H9 (cell line): ENCODE measurements around the gene PCDH9. TPM values are rescaled to one million over a fixed set of nuclear protein-coding genes. Genes with fewer than 3 reads are reported as not detected.

Experiments
- DNase-seq: peaks from one replicate; pipeline ENCODE4 v3.0.0-alpha.2; 2017
- H2AFZ ChIP-seq: one replicate; pipeline ENCODE4 v1.6.1; 2013; ENCODE audit warnings: mild to moderate bottlenecking, low read length, control low read depth, moderate library complexity
- H2AK5ac ChIP-seq: 2 replicates; pipeline ENCODE4 v1.6.1; 2013; ENCODE audit warnings: low read length, control low read depth, mixed read lengths; ENCODE audit not compliant: insufficient read length
- H2BK120ac ChIP-seq: one replicate; pipeline ENCODE4 v1.6.1; 2013; ENCODE audit warnings: low read depth, mild to moderate bottlenecking, low read length, control low read depth, inconsistent platforms; ENCODE audit not compliant: poor library complexity, severe bottlenecking
- H2BK12ac ChIP-seq: 2 replicates; pipeline ENCODE4 v1.6.1; 2013; ENCODE audit warnings: low read length, control low read depth, mixed read lengths, low read depth; ENCODE audit not compliant: insufficient read length
- H2BK15ac ChIP-seq: 2 replicates; pipeline ENCODE4 v1.6.1; 2013; ENCODE audit warnings: low read depth, low read length, control low read depth
- H2BK20ac ChIP-seq: one replicate; pipeline ENCODE4 v1.6.1; 2013; ENCODE audit warnings: low read depth, mild to moderate bottlenecking, low read length, control low read depth, inconsistent platforms; ENCODE audit not compliant: poor library complexity, severe bottlenecking
- H2BK5ac ChIP-seq: 2 replicates; pipeline ENCODE4 v1.6.1; 2013; ENCODE audit warnings: low read length, control low read depth, mixed read lengths; ENCODE audit not compliant: insufficient read length
- H3K14ac ChIP-seq: 2 replicates; pipeline ENCODE4 v1.6.1; 2013; ENCODE audit warnings: low read length, control low read depth; ENCODE audit not compliant: insufficient read depth
- H3K18ac ChIP-seq: 2 replicates; pipeline ENCODE4 v1.6.1; 2013; ENCODE audit warnings: low read depth, mild to moderate bottlenecking, mixed read lengths, low read length, control low read depth; ENCODE audit not compliant: insufficient read length
- H3K23ac ChIP-seq: 2 replicates; pipeline ENCODE4 v1.6.1; 2013; ENCODE audit warnings: low read length, control low read depth, mixed read lengths, low read depth; ENCODE audit not compliant: insufficient read length
- H3K23me2 ChIP-seq: 2 replicates; pipeline ENCODE4 v1.6.1; 2013; ENCODE audit warnings: low read depth, mild to moderate bottlenecking, mixed read lengths, low read length, control low read depth; ENCODE audit not compliant: insufficient read length, poor library complexity, severe bottlenecking
- H3K27ac ChIP-seq: 2 replicates; pipeline ENCODE4 v1.5.1; 2013; ENCODE audit warnings: low read length, control low read depth, mixed read lengths, low read depth; ENCODE audit not compliant: insufficient read length
- H3K27me3 ChIP-seq: 2 replicates; pipeline ENCODE4 v1.6.1; 2013; ENCODE audit warnings: low read length, control low read depth, inconsistent platforms; ENCODE audit not compliant: insufficient read depth
- H3K4ac ChIP-seq: 2 replicates; pipeline ENCODE4 v1.6.1; 2013; ENCODE audit warnings: low read depth, mild to moderate bottlenecking, control low read depth, inconsistent platforms, low read length, moderate library complexity
- H3K4me1 ChIP-seq: 2 replicates; pipeline ENCODE4 v1.6.1; 2013; ENCODE audit warnings: low read length, control low read depth, inconsistent platforms; ENCODE audit not compliant: insufficient read depth
- H3K4me2 ChIP-seq: 2 replicates; pipeline ENCODE4 v1.6.1; 2013; ENCODE audit warnings: low read length, control low read depth, mixed read lengths; ENCODE audit not compliant: insufficient read length, insufficient read depth
- H3K56ac ChIP-seq: 2 replicates; pipeline ENCODE4 v1.6.1; 2013; ENCODE audit warnings: low read depth, mild to moderate bottlenecking, mixed read lengths, low read length, control low read depth; ENCODE audit not compliant: insufficient read length
- H3K79me1 ChIP-seq: 2 replicates; pipeline ENCODE4 v1.6.1; 2013; ENCODE audit warnings: low read depth, mild to moderate bottlenecking, moderate library complexity, low read length, control low read depth, inconsistent platforms; ENCODE audit not compliant: insufficient read depth, poor library complexity, severe bottlenecking
- H3K79me2 ChIP-seq: 2 replicates; pipeline ENCODE4 v1.6.1; 2013; ENCODE audit warnings: low read length, control low read depth, inconsistent platforms; ENCODE audit not compliant: insufficient read depth
- H3K9ac ChIP-seq: 2 replicates; pipeline ENCODE4 v1.6.1; 2013; ENCODE audit warnings: low read length, control low read depth, mixed read lengths; ENCODE audit not compliant: insufficient read length; ENCODE audit errors: extremely low read depth
- H3K9me3 ChIP-seq: one replicate; pipeline ENCODE4 v1.6.1; 2013; ENCODE audit warnings: low read depth, low read length, inconsistent platforms; ENCODE audit not compliant: control insufficient read depth
- H3T11ph ChIP-seq: one replicate; pipeline ENCODE4 v1.6.1; 2013; ENCODE audit warnings: mild to moderate bottlenecking, low read length, control low read depth, inconsistent platforms
- H4K20me1 ChIP-seq: one replicate; pipeline ENCODE4 v1.6.1; 2013; ENCODE audit not compliant: control insufficient read depth, insufficient read length, insufficient read depth
- H4K5ac ChIP-seq: 2 replicates; pipeline ENCODE4 v1.6.1; 2013; ENCODE audit warnings: low read depth, mild to moderate bottlenecking, mixed read lengths, low read length, control low read depth; ENCODE audit not compliant: insufficient read length
- H4K8ac ChIP-seq: replicated peaks from 2 replicates; pipeline ENCODE4 v1.6.1; 2013; ENCODE audit warnings: low read length, control low read depth, mixed read lengths, low read depth; ENCODE audit not compliant: insufficient read length
- H4K91ac ChIP-seq: 2 replicates; pipeline ENCODE4 v1.6.1; 2013; ENCODE audit warnings: low read depth, mild to moderate bottlenecking, moderate library complexity, mixed read lengths, low read length, control low read depth; ENCODE audit not compliant: insufficient read length
- H3K27ac Mint-ChIP-seq, 3 experiments: 2 replicates in 2 of 3; 3 replicates in 1 of 3; pipeline ENCODE4 v1.8.0; 2020 to 2021; ENCODE audit warnings: mixed read lengths in 3 of 3, mild to moderate bottlenecking in 1 of 3, moderate library complexity in 1 of 3
- H3K27me3 Mint-ChIP-seq: 2 replicates; pipeline ENCODE4 v1.8.0; 2021; ENCODE audit warnings: low read depth, mild to moderate bottlenecking, moderate library complexity, mixed read lengths
- H3K36me3 Mint-ChIP-seq, 3 experiments: 2 replicates in 2 of 3; 3 replicates in 1 of 3; pipeline ENCODE4 v1.8.0; 2020 to 2021; ENCODE audit warnings: low read depth in 3 of 3, mixed read lengths in 3 of 3; ENCODE audit not compliant: insufficient read depth in 1 of 3
- H3K4me1 Mint-ChIP-seq, 2 experiments: 2 replicates each; pipeline ENCODE4 v1.8.0; 2020; ENCODE audit warnings: mixed read lengths in 2 of 2
- H3K4me3 Mint-ChIP-seq, 2 experiments: 2 replicates in 1 of 2; 3 replicates in 1 of 2; pipeline ENCODE4 v1.8.0; 2020 to 2021; ENCODE audit warnings: mild to moderate bottlenecking in 2 of 2, mixed read lengths in 2 of 2, moderate library complexity in 1 of 2
- H3K9me3 Mint-ChIP-seq, 2 experiments: 2 replicates in 1 of 2; 3 replicates in 1 of 2; pipeline ENCODE4 v1.8.0; 2020; ENCODE audit warnings: mild to moderate bottlenecking in 2 of 2, mixed read lengths in 2 of 2, moderate library complexity in 1 of 2
- WGBS: extraction: QIAGEN DNeasy Blood & Tissue Kit; methylation state at CpG from one replicate; pipeline ENCODE4 v1.1.7; 2013; ENCODE audit warnings: missing lambda C conversion rate, low lambda C conversion rate, mixed read lengths; ENCODE audit not compliant: insufficient read length; ENCODE audit errors: extremely low coverage; 5-methylcytosine and 5-hydroxymethylcytosine counted together
- total RNA-seq: library from RNA; stranded (reverse); gene quantifications from 2 replicates; pipeline ENCODE4 v1.2.1, GENCODE V29; 2021
- TF ChIP-seq, protein P1 (sequence below): fragments of 200-600 bp; sonication (generic); conservative IDR thresholded peaks from 3 replicates; pipeline ENCODE4 v1.8.0; 2021; ENCODE audit warnings: antibody characterized with exemption, mild to moderate bottlenecking

PCDH9 gene
- total RNA-seq, 1 experiment from 2014 or later, result 0.11 TPM

DNA sequence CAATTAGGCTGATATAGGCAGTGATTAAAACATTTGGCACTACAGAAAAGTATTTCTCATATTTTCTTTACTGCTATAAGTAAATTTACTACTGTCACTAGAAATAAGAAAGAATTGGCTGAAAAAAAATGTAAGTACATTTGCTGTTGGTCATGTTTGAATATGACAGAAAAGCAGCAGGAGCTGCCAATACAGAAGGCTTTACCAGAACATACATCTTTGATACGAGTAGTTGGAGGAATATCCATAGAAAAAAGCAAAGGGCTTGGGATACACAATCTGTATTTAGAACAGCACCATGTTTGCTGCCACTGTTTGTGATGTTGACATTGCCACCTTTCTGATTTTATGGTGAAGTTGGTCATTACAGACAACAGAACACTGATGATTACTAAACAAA, 21.6 kb downstream of the PCDH9 start:
- Histone ChIP-seq H3K14ac (no peak overlapping the region), H2BK120ac (no peak overlapping the region), H3K79me2 (no peaks in the 10 kb centered on the region), H3K23me2 (no peaks in the 10 kb centered on the region), H4K20me1 (no peaks in the 10 kb centered on the region), H3K9ac (no peak overlapping the region), H4K91ac (no peak overlapping the region), H3K4me2 (no peak overlapping the region), H3K56ac (no peak overlapping the region), H2BK20ac (no peak overlapping the region), H2AK5ac (no peak overlapping the region), H3T11ph (no peak overlapping the region), H3K4me1 (no peaks in the 10 kb centered on the region), H2BK15ac (no peak overlapping the region), H2BK5ac (no peak overlapping the region), H3K4ac (no peak overlapping the region), H4K5ac (no peak overlapping the region), H3K23ac (no peak overlapping the region), H3K9me3 (no peaks in the 10 kb centered on the region), H3K27ac (no peak overlapping the region), H3K79me1 (no peaks in the 10 kb centered on the region), H2AFZ (no peak overlapping the region), H3K27me3 (no peaks in the 10 kb centered on the region), H3K18ac (no peak overlapping the region), H4K8ac (no peak overlapping the region), H2BK12ac (no peak overlapping the region)
- Mint-ChIP-seq H3K27ac (no peak overlapping the region), H3K4me3 (no peak overlapping the region), H3K36me3 (no peaks in the 10 kb centered on the region), H3K9me3 (no peaks in the 10 kb centered on the region), H3K27me3 (no peaks in the 10 kb centered on the region), H3K4me1 (no peaks in the 10 kb centered on the region)
- TF ChIP-seq, protein P1, sequence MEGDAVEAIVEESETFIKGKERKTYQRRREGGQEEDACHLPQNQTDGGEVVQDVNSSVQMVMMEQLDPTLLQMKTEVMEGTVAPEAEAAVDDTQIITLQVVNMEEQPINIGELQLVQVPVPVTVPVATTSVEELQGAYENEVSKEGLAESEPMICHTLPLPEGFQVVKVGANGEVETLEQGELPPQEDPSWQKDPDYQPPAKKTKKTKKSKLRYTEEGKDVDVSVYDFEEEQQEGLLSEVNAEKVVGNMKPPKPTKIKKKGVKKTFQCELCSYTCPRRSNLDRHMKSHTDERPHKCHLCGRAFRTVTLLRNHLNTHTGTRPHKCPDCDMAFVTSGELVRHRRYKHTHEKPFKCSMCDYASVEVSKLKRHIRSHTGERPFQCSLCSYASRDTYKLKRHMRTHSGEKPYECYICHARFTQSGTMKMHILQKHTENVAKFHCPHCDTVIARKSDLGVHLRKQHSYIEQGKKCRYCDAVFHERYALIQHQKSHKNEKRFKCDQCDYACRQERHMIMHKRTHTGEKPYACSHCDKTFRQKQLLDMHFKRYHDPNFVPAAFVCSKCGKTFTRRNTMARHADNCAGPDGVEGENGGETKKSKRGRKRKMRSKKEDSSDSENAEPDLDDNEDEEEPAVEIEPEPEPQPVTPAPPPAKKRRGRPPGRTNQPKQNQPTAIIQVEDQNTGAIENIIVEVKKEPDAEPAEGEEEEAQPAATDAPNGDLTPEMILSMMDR, result no peak
- no peak for DNase-seq
- no CpG with 5 or more reads among the region's 1 CpG for WGBS
